ENCODE results near the gene ADPRH.

The ADPRH gene

DNA sequence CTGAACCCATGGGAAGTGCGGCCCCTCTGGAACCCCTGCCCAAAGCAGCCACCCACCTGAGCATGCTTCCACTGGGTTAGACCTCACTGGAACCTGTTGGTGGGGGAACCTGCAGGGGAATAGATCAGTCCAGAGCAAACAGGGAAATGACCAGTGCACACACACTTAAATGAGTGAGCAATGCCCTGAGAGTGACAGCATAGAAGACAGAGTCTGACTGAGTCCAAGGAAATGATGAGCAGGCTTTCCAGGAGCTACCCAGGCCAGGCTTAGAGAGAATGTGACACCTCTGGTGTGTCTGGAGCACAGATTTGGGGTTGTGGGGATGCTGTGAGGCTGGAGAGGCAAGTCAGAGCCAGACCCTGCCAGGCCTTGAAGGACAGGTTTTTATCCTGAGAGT is 46.9 kb downstream of the ADPRH start:
- TF ChIP-seq, protein P1, sequence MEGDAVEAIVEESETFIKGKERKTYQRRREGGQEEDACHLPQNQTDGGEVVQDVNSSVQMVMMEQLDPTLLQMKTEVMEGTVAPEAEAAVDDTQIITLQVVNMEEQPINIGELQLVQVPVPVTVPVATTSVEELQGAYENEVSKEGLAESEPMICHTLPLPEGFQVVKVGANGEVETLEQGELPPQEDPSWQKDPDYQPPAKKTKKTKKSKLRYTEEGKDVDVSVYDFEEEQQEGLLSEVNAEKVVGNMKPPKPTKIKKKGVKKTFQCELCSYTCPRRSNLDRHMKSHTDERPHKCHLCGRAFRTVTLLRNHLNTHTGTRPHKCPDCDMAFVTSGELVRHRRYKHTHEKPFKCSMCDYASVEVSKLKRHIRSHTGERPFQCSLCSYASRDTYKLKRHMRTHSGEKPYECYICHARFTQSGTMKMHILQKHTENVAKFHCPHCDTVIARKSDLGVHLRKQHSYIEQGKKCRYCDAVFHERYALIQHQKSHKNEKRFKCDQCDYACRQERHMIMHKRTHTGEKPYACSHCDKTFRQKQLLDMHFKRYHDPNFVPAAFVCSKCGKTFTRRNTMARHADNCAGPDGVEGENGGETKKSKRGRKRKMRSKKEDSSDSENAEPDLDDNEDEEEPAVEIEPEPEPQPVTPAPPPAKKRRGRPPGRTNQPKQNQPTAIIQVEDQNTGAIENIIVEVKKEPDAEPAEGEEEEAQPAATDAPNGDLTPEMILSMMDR (IDR thresholded peaks at IDR 0.05): no peak
- H3K27ac ChIP-seq: no peak overlapping the region

DNA sequence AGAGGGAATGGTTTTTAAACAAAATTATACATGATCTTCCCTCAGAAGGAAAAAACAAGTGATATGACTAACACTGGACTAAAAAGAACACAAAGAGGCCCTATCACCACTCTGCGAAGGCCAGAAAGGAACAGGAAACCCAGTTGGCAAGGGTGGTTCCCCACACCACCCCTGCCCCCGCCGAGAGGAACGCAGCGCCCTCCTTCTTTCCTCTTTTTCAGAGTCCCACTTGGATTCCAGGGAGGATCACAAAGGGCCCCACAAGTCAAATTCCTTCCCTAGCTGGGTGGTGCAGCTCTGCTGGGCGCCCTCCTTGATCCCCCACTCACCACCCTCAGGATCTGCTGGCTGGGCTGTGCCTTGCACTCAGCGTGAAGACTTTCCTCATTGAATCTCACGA is 48.2 kb downstream of the ADPRH start:
- TF ChIP-seq, protein P1 (IDR thresholded peaks at IDR 0.05): no peak
- no peaks in the 10 kb centered on the region for H3K9me3 ChIP-seq
- peak overlapping the region; percentile 36 to 40 for H3K27ac ChIP-seq
- no peaks in the 10 kb centered on the region for H3K36me3 ChIP-seq
- DNase-seq: peak in 1 of 2 donors; percentile 53
- peaks cover 0 to 52% (median 0%) of the 10 kb centered on the region in 4 donors for H3K4me1 ChIP-seq
- intact Hi-C loops (cut with DNase I; ENCODE audit: low total_unique reads): no loop called here
- H3K27me3 ChIP-seq: no peaks in the 10 kb centered on the region
- no peak overlapping the region for H3K4me3 ChIP-seq

More for the DNA sequence above, 46.9 kb downstream of the ADPRH start:
- no peak for DNase-seq
- H3K36me3 ChIP-seq: no peaks in the 10 kb centered on the region
- intact Hi-C loops (cut with DNase I; ENCODE audit: low total_unique reads): no loop called here
- H3K9me3 ChIP-seq: no peaks in the 10 kb centered on the region
- H3K4me1 ChIP-seq: peaks cover 0 to 42% (median 0%) of the 10 kb centered on the region in 4 donors
- no peak overlapping the region for H3K4me3 ChIP-seq
- no peaks in the 10 kb centered on the region for H3K27me3 ChIP-seq

DNA sequence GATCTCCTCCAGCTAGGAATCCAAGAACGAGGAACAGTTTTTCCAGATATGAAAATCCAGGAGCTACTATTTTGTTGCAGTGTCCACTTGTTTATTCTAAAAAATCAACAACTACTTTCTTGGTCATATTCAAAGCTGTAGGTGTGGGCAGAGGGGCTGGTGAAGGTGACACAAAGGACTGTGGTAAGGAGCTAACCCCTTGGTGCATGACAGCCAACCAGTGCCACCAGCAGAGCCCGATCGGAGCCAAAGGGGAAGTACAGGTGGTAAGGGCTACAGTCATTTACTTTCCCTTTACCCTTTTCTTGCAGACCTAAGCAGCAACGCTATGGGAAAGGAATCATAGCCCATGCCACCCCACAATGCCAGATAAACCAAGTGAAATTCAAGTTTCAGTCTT is 49.1 kb downstream of the ADPRH start:
- TF ChIP-seq, protein P1 (IDR thresholded peaks at IDR 0.05): no peak
- H3K27me3 ChIP-seq: no peaks in the 10 kb centered on the region
- no peak overlapping the region for H3K4me3 ChIP-seq
- H3K27ac ChIP-seq: peak overlapping the region; percentile 36 to 40
- peaks cover 0 to 52% (median 0%) of the 10 kb centered on the region in 4 donors for H3K4me1 ChIP-seq
- H3K9me3 ChIP-seq: no peaks in the 10 kb centered on the region
- H3K36me3 ChIP-seq: no peaks in the 10 kb centered on the region
- DNase-seq: no peak
- intact Hi-C loops (cut with DNase I; ENCODE audit: low total_unique reads): no loop called here

DNA sequence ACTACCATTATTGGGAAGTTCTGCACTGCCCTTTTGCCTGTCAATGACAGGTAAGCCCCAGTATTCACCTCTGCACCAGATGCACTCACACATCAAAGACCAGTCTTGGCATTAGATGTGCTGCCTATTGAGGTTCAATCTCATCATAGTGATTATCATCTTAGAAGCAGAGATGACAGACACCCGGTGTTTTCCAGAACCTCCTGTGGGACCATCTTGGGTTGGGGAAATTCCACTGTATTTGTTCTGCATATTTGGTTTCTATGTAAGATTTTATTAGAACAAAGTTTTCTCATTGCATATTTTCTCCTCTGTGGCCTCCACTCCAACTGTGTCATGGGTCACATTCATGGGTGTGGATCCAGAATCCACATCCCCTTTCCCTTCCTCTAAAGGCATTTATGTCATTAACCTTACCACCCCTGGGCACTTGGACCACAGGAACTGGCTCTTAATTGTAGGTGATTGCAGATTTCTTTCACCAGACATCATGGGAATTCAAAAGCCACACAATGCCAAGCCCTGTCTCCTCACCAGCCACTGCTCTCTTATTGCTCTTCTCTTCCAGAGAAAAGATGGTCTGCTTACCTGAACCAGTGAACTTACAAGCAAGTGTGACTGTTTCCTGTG is 49.6 kb downstream of the ADPRH start:
- no peaks in the 10 kb centered on the region for H3K36me3 ChIP-seq
- H3K27ac ChIP-seq: peak overlapping the region in 1 of 2 donors; percentile 36
- no peak for DNase-seq
- intact Hi-C loops (cut with DNase I; ENCODE audit: low total_unique reads): no loop called here
- no peak overlapping the region for H3K4me3 ChIP-seq
- no peaks in the 10 kb centered on the region for H3K27me3 ChIP-seq
- no peaks in the 10 kb centered on the region for H3K9me3 ChIP-seq
- TF ChIP-seq, protein P1 (IDR thresholded peaks at IDR 0.05): no peak
- H3K4me1 ChIP-seq: peaks cover 0 to 52% (median 0%) of the 10 kb centered on the region in 4 donors

DNA sequence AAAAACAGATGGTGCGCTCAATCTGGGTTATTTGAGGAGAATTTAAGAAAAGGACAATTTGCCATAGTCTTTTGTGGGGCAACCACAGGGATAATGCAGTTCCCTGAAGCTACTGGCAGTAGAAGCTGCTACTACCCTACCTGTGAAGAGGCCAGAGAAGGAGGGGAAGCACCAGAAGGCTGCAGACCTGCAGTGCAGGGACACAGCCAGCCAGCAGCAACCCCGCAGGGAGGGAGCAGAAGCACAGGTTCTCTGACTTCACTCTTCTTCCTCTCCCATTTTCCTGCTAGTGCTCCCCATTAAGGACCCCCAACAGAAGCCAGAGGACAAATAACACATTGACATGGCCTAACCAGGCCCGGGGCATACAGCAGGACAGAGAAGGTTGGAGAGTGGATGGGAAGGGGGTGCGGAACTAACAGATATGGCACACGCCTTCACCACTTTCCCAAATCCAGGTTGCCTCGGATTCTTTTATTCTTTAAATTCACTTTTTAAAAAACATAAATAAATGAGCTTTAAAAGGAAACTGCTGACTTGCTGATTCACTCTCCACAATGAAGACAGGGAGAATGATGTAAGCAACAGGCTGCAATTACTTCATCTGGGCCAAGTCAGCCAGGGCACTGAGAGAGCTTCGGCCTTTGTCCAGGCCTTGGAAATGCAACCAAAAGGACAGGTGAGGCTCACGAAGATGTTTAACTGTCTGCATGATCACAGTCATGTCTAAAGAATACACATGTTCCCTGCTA is 51.0 kb downstream of the ADPRH start:
- intact Hi-C loops (cut with DNase I; ENCODE audit: low total_unique reads): no loop called here
- no peaks in the 10 kb centered on the region for H3K9me3 ChIP-seq
- peak overlapping the region; percentile 47 to 51 for H3K27ac ChIP-seq
- peaks cover 0 to 52% (median 0%) of the 10 kb centered on the region in 4 donors for H3K4me1 ChIP-seq
- H3K36me3 ChIP-seq: no peaks in the 10 kb centered on the region
- no peak overlapping the region for H3K4me3 ChIP-seq
- DNase-seq: no peak
- TF ChIP-seq, protein P1 (IDR thresholded peaks at IDR 0.05): no peak
- H3K27me3 ChIP-seq: no peaks in the 10 kb centered on the region
